Muscle layer of duodenum (tissue), 2 donors: ENCODE results near the gene BTBD9.

Source experiments
- H3K27ac ChIP-seq: one replicate; pipeline ENCODE4 v1.7.0; 2013; ENCODE audit warnings: mild to moderate bottlenecking, low read length
- H3K27me3 ChIP-seq: one replicate; pipeline ENCODE4 v1.7.0; 2013; ENCODE audit warnings: low read depth, mild to moderate bottlenecking, control low read depth, low read length
- H3K36me3 ChIP-seq, 2 donors: one replicate each; pipeline ENCODE4 v1.7.0; 2013; ENCODE audit warnings: low read length in 2 of 2, control low read depth in 1 of 2, mild to moderate bottlenecking in 1 of 2; ENCODE audit not compliant: insufficient read depth in 2 of 2, control insufficient read depth in 1 of 2
- H3K4me1 ChIP-seq, 2 donors: one replicate each; pipeline ENCODE4 v1.7.0; 2013; ENCODE audit warnings: low read length in 2 of 2, mild to moderate bottlenecking in 2 of 2, control low read depth in 1 of 2, moderate library complexity in 1 of 2; ENCODE audit not compliant: insufficient read depth in 2 of 2, control insufficient read depth in 1 of 2
- H3K4me3 ChIP-seq, 2 donors: one replicate each; pipeline ENCODE4 v1.7.0; 2013; ENCODE audit warnings: low read length in 2 of 2, low read depth in 1 of 2, mild to moderate bottlenecking in 1 of 2
- H3K9me3 ChIP-seq, 2 donors: one replicate each; pipeline ENCODE4 v1.7.0; 2013; ENCODE audit warnings: low read length in 2 of 2, control low read depth in 1 of 2, mild to moderate bottlenecking in 1 of 2; ENCODE audit not compliant: control insufficient read depth in 1 of 2
- donor health status: healthy.

The BTBD9 gene

DNA sequence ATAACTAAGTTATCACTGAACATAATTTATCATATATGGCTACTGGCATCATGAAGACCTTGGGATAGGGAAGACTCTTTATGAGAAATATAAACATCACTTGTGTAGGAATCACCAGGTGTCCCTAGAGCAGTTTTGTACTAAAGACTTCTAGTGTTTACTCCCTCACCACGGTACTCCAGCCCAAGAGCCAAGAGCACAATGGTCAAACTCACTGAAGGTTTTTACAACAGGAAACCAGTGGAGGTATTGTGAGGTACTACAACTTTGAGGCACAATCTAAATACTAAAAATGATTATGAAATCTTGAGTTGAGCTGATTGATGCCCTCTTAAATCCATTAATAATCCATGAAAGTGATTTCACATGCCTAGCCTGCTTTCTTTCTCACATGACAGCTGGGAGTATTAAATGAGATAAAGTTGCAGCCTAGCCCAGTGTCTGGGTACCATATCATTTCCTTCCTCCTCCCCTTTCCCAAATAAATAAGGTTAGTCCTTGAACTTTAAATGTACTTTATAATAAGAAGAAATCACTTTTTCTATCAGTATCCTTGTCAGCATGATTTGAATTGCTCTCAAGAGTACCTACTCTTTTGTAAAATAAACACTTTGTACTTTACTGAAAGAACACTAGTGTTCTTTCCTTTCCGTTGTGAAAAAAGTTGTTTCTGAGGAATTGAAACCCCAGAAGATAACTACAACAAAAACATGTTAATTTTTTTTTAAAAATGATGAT is 36.7 kb upstream of the BTBD9 start:
- H3K4me3 ChIP-seq, result no peak overlapping the region
- H3K36me3 ChIP-seq, result peaks cover 15 to 37% of the 10 kb centered on the region in 2 donors
- no peaks in the 10 kb centered on the region for H3K27me3 ChIP-seq
- H3K27ac ChIP-seq, result no peak overlapping the region
- no peaks in the 10 kb centered on the region for H3K4me1 ChIP-seq
- H3K9me3 ChIP-seq, result no peaks in the 10 kb centered on the region

DNA sequence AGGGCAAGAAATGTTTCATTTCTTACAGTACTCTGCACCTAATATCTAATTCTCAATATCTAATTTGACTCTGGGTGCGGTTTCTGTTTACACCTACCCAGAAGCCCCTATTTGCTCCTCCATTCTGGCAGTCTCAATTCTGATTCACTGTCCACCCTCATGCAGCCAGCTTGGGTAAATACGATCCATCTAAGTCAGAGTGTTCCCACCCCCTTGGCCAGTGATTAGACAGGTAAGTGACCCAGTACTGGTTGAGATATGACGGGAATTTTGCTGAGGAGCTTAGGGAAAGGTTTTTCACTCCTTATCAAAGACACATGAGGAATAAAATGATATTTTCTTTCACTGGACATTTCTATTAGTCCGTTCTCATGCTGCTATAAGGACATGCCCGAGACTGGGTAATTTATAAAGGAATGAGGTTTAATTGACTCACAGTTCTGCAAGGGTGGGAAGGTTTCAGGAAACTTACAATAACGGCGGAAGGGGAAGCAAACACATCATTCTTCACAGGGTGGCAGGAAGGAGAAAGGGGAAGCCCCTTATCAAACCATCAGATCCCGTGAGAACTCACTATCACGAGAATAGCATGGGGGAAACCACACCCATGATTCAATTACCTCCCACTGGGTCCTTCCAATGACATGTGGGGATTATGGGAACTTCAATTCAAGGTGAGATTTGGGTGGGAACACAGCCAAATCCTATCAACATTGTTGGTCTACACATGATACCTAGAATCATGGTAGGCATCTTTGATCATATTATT is 33.9 kb upstream of the BTBD9 start:
- Histone ChIP-seq H3K9me3 (no peaks in the 10 kb centered on the region), H3K27ac (no peak overlapping the region), H3K36me3 (peaks cover 15 to 24% of the 10 kb centered on the region in 2 donors), H3K27me3 (no peaks in the 10 kb centered on the region), H3K4me3 (no peak overlapping the region), H3K4me1 (no peaks in the 10 kb centered on the region)

- H3K4me1 ChIP-seq, result no peaks in the 10 kb centered on the region
- H3K4me3 ChIP-seq, result no peak overlapping the region
- H3K27ac ChIP-seq, result no peak overlapping the region
- H3K9me3 ChIP-seq, result no peaks in the 10 kb centered on the region
- H3K27me3 ChIP-seq, result no peaks in the 10 kb centered on the region
- H3K36me3 ChIP-seq, result peaks cover 12 to 13% of the 10 kb centered on the region in 2 donors
Observed at GRCh38 chr6:38671885-38672467, 32.2 kb upstream of the BTBD9 start.

DNA sequence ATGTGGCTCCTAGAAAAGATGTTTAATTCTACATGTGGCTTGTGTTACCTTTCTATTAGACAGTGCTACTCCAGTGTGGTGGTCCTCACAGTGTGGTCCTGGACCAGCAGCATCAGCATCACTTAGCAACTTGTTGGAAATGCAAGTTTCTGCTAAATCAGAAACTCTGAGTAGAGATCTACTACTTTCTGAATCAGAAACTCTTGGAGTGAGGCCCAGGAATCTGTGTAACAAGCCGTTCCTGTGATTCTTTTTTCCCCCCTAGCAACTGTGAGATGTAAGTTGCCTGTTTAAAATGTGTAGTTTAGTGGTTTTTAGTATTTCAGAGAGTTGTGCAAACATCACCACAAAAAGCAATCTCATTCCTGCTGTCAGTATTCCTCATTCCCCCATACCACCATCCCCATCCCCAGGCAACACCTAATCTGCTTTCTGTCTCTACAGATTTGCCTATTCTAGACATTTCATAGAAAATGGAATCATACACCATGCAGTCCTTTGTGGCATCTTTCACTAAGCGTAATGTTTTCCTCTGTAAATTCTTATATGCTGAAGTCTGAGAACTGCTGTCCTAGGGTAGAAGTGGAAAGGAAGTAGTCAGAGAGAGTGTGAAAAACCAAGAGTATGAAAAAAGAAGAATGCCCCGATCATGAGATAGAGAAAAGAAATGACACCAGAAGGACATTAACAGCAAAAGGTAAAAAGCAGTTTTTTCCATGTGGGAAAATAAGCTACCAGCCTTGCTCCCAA is 18.9 kb upstream of the BTBD9 start:
- Histone ChIP-seq H3K36me3 (peaks cover 0 to 19% of the 10 kb centered on the region in 2 donors), H3K27ac (no peak overlapping the region), H3K4me1 (no peaks in the 10 kb centered on the region), H3K4me3 (no peak overlapping the region), H3K9me3 (no peaks in the 10 kb centered on the region), H3K27me3 (no peaks in the 10 kb centered on the region)

GRCh38 chr6:38656896-38657295 is 17.2 kb upstream of the BTBD9 start:
- peaks cover 0 to 13% of the 10 kb centered on the region in 2 donors for H3K36me3 ChIP-seq
- H3K4me3 ChIP-seq, result no peak overlapping the region
- H3K27ac ChIP-seq, result no peak overlapping the region
- H3K27me3 ChIP-seq, result no peaks in the 10 kb centered on the region
- H3K4me1 ChIP-seq, result no peaks in the 10 kb centered on the region
- no peaks in the 10 kb centered on the region for H3K9me3 ChIP-seq

DNA sequence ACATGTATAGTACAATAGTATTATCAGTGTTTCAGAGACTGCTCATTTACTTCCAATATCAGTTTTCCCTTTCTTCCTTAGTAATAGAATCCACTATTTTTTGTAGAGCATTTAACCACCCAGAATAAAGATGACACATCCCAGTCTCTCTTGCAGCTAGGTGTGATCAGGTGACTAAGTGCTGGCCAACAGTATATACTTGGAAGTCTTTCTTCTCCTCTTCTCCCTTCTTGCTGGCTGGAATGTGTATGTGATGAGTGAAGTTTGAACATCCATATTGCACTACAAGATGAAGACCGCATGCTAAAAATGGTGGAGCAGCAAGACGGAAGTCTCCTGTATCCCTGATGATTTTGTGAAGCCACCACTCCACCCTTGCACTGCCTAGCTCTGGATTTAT is 14.5 kb upstream of the BTBD9 start:
- no peak overlapping the region for H3K4me3 ChIP-seq
- no peak overlapping the region for H3K27ac ChIP-seq
- no peaks in the 10 kb centered on the region for H3K9me3 ChIP-seq
- no peaks in the 10 kb centered on the region for H3K4me1 ChIP-seq
- H3K36me3 ChIP-seq, result peaks cover 0 to 13% of the 10 kb centered on the region in 2 donors
- no peaks in the 10 kb centered on the region for H3K27me3 ChIP-seq

DNA sequence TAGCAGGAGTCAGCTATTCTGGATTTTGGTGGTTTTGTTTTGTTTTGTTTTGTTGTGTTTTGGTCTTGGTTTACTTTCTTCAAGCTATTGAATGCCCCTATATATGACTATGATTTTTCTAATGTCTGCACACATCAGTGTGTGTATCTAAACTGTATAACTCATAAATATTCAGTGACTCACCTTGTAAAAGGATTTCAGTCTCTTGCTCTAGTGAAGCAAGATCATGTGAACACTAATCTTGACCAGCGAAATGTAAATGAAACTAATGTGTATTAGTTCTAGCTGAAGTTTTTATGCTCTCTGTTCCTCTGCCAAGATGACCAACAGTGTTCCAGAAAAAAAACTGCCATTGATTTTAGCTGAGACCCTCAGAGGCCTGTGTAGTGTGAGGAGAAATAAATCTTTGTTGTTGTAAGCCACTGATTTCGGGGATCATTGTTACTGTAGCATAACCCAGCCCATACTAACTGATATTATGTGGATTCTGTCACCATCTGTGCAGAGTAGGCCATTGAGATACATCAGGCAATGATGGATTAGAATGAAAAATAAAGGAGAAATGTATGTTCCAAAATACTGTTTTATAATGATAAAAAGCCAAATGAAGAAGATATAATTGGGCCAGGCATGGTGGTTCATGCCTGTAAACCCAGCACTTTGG is 11.5 kb upstream of the BTBD9 start:
- no peak overlapping the region for H3K27ac ChIP-seq
- H3K4me1 ChIP-seq, result no peaks in the 10 kb centered on the region
- no peak overlapping the region for H3K4me3 ChIP-seq
- H3K36me3 ChIP-seq, result peaks cover 0 to 5% of the 10 kb centered on the region in 2 donors
- H3K27me3 ChIP-seq, result no peaks in the 10 kb centered on the region
- H3K9me3 ChIP-seq, result no peaks in the 10 kb centered on the region

- no peaks in the 10 kb centered on the region for H3K4me1 ChIP-seq
- H3K36me3 ChIP-seq, result no peaks in the 10 kb centered on the region
- H3K27me3 ChIP-seq, result no peaks in the 10 kb centered on the region
- H3K27ac ChIP-seq, result no peak overlapping the region
- no peak overlapping the region for H3K4me3 ChIP-seq
- no peaks in the 10 kb centered on the region for H3K9me3 ChIP-seq
Observed at GRCh38 chr6:38650207-38650752, 10.6 kb upstream of the BTBD9 start.

- Histone ChIP-seq H3K36me3 (no peaks in the 10 kb centered on the region), H3K9me3 (no peaks in the 10 kb centered on the region)
Observed at GRCh38 chr6:38649744-38650143, 10.0 kb upstream of the BTBD9 start.

GRCh38 chr6:38648629-38649028 is 8.9 kb upstream of the BTBD9 start:
- no peaks in the 10 kb centered on the region for H3K4me1 ChIP-seq

More at GRCh38 chr6:38649744-38650143, 10.0 kb upstream of the BTBD9 start:
- H3K27me3 ChIP-seq, result no peaks in the 10 kb centered on the region
- no peak overlapping the region for H3K27ac ChIP-seq
- H3K4me3 ChIP-seq, result no peak overlapping the region
- H3K4me1 ChIP-seq, result no peaks in the 10 kb centered on the region

More at GRCh38 chr6:38648629-38649028, 8.9 kb upstream of the BTBD9 start:
- Histone ChIP-seq H3K27me3 (no peaks in the 10 kb centered on the region), H3K4me3 (no peak overlapping the region), H3K36me3 (no peaks in the 10 kb centered on the region), H3K27ac (no peak overlapping the region), H3K9me3 (no peaks in the 10 kb centered on the region)
